ENCODE data around the gene TOX2. TPM values are rescaled to one million over a fixed set of nuclear protein-coding genes. Genes with fewer than 3 reads are reported as not detected.

The TOX2 gene
- total RNA-seq, 2 donors from 2014 or later, result 4.0 to 6.1 TPM

DNA sequence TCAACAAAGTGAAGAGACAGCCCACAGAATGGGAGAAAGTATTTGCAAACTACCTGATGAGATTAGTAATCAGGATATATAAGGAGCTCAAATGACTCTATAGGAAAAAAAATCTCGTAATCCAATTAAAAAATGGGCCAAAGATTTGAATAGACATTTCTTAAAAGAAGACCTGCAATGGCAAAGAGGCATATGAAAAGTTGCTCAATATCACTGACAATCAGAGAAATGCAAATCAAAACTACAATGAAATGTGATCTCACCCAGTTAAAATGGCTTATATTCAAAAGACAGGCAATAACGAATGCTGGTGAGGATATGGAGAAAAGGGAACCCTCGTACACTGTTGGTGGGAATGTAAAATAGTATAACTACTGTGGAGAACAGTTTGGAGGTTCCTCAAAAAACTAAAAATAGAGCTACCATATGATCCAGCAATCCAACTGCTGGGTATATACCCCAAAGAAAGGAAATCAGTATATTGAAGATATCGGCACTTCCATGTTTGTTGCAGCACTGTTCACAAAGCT lies 65.0 kb downstream of the TOX2 start:
- H3K4me1 ChIP-seq, result no peaks in the 10 kb centered on the region
- TF ChIP-seq, protein P1, sequence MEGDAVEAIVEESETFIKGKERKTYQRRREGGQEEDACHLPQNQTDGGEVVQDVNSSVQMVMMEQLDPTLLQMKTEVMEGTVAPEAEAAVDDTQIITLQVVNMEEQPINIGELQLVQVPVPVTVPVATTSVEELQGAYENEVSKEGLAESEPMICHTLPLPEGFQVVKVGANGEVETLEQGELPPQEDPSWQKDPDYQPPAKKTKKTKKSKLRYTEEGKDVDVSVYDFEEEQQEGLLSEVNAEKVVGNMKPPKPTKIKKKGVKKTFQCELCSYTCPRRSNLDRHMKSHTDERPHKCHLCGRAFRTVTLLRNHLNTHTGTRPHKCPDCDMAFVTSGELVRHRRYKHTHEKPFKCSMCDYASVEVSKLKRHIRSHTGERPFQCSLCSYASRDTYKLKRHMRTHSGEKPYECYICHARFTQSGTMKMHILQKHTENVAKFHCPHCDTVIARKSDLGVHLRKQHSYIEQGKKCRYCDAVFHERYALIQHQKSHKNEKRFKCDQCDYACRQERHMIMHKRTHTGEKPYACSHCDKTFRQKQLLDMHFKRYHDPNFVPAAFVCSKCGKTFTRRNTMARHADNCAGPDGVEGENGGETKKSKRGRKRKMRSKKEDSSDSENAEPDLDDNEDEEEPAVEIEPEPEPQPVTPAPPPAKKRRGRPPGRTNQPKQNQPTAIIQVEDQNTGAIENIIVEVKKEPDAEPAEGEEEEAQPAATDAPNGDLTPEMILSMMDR (IDR thresholded peaks at IDR 0.05), result no peak
- no peak overlapping the region for H3K9ac ChIP-seq (ENCODE audit: low read depth in 2 of 2, low read length in 2 of 2)
- intact Hi-C loops (cut with DNase I), result loop anchor here (5.0 kb wide), 1 partner anchor 103 kb away; no protein-coding TSS in a partner anchor
- no peak overlapping the region for H3K27ac ChIP-seq
- H3K9me3 ChIP-seq, result no peaks in the 10 kb centered on the region
- H3K36me3 ChIP-seq, result no peaks in the 10 kb centered on the region
- no peaks in the 10 kb centered on the region for H3K27me3 ChIP-seq
- DNase-seq, result no peak
- H3K4me3 ChIP-seq, result no peak overlapping the region

DNA sequence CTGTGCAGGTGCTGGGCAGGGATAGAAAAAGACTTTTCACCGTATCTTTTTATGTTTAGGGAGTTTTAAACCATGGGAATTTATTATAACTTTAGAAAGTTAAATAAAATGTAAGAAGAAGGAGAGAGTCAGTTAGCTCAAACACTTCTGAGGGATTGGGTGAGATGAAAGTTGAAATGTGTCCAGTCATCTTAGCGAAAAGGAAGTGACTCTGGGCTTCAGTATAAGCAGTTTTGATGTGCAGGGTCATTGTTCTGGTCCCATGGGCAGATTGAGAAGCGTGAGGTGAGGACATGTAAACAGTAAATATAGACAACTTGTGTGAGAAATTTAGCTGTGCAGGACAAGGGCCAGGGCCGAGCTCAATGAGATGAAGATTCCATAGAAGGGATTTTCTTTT lies 66.9 kb downstream of the TOX2 start:
- peaks cover 4% of the 10 kb centered on the region for H3K4me1 ChIP-seq
- H3K9ac ChIP-seq (ENCODE audit: low read depth in 2 of 2, low read length in 2 of 2), result no peak overlapping the region
- intact Hi-C loops (cut with DNase I), result loop anchor here (5.0 kb wide), 1 partner anchor 101 kb away; no protein-coding TSS in a partner anchor
- TF ChIP-seq, protein P1 (IDR thresholded peaks at IDR 0.05), result no peak
- H3K36me3 ChIP-seq, result no peaks in the 10 kb centered on the region
- H3K27ac ChIP-seq, result no peak overlapping the region
- H3K4me3 ChIP-seq, result no peak overlapping the region
- H3K9me3 ChIP-seq, result no peaks in the 10 kb centered on the region
- H3K27me3 ChIP-seq, result no peaks in the 10 kb centered on the region
- DNase-seq, result no peak

DNA sequence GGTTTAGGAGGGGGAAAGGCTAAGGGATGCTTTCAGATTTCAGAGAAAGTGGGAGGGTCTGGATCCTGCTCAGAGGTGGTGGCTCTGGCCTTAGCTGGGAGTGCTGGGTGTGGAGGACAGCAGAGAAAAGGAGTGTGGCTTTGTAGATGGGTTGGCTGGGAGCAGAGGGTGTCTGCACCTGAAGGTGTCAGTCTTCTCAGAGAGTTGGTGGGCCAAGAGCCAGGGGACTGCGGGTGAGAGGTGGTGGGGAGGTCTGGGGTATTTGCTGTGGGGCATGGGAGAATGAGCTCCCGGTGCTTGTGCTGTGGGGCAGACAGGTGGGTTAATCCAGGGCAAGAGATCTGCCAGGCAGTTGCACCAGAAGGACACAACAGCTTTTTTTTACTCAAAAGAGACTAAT lies 67.4 kb downstream of the TOX2 start:
- no peak overlapping the region for H3K4me3 ChIP-seq
- no peak for DNase-seq
- intact Hi-C loops (cut with DNase I), result loop anchor here (5.0 kb wide), 1 partner anchor 100 kb away; no protein-coding TSS in a partner anchor

DNA sequence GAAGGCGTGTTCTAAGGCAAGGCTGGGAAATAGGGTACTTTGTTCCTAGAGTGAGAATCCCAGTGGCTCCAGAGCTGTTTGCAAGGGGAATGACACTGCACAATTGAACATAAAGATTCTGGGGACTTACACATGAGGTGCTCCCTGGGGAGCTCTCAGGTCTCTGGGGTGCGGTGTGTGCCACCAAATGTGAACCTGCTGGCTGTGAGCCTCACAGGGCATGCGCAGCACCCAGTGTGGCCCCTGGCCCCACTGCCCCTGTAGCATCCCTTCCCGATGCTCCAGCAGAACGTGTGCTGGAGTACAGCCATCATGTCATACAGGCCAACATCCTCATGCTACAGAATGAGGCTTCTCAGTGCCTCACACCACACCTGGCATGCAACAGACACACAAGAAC lies 68.2 kb downstream of the TOX2 start:
- H3K9me3 ChIP-seq, result no peaks in the 10 kb centered on the region
- H3K27me3 ChIP-seq, result no peaks in the 10 kb centered on the region
- peaks cover 4% of the 10 kb centered on the region for H3K4me1 ChIP-seq
- no peaks in the 10 kb centered on the region for H3K36me3 ChIP-seq
- H3K9ac ChIP-seq (ENCODE audit: low read depth in 2 of 2, low read length in 2 of 2), result no peak overlapping the region
- H3K27ac ChIP-seq, result peak overlapping the region; percentile 87
- TF ChIP-seq, protein P1 (IDR thresholded peaks at IDR 0.05), result no peak
- no peak overlapping the region for H3K4me3 ChIP-seq
- no peak for DNase-seq
- intact Hi-C loops (cut with DNase I), result loop anchor here (5.0 kb wide), 1 partner anchor 99 kb away; no protein-coding TSS in a partner anchor

More for the DNA sequence above, 67.4 kb downstream of the TOX2 start:
- Histone ChIP-seq H3K36me3 (no peaks in the 10 kb centered on the region), H3K27me3 (no peaks in the 10 kb centered on the region), H3K9me3 (no peaks in the 10 kb centered on the region), H3K4me1 (peaks cover 4% of the 10 kb centered on the region), H3K27ac (no peak overlapping the region), H3K9ac (ENCODE audit: low read depth in 2 of 2, low read length in 2 of 2) (no peak overlapping the region)
- TF ChIP-seq, protein P1 (IDR thresholded peaks at IDR 0.05), result no peak

DNA sequence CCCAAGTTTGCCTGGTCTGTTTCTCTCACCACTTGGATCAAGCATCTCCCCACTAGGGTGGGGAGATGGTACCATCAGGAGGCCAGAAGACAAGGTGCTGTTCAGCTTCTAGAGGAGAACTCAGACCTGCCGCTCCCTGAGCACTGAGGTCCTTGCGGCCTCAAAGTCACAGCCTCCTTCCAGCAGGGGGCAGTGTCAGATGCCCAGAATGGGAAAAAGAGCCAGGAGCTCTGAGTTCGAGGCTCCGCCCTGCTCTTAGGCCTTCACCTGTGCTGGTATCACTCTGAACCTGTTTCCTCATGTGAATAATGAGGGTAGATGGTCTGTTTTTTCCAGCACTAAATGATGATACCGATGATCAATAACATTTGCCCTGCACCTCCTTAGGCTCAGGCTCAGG lies 68.7 kb downstream of the TOX2 start:
- Histone ChIP-seq H3K36me3 (no peaks in the 10 kb centered on the region), H3K4me1 (peaks cover 4% of the 10 kb centered on the region), H3K27me3 (no peaks in the 10 kb centered on the region), H3K4me3 (no peak overlapping the region), H3K9ac (ENCODE audit: low read depth in 2 of 2, low read length in 2 of 2) (no peak overlapping the region), H3K9me3 (no peaks in the 10 kb centered on the region), H3K27ac (peak overlapping the region; percentile 87)
- intact Hi-C loops (cut with DNase I), result loop anchor here (5.0 kb wide), 1 partner anchor 99 kb away; no protein-coding TSS in a partner anchor
- DNase-seq, result peak; percentile 90
- TF ChIP-seq, protein P1 (IDR thresholded peaks at IDR 0.05), result peak; percentile 58
